ENCODE results near the gene EXOC4.

DNA sequence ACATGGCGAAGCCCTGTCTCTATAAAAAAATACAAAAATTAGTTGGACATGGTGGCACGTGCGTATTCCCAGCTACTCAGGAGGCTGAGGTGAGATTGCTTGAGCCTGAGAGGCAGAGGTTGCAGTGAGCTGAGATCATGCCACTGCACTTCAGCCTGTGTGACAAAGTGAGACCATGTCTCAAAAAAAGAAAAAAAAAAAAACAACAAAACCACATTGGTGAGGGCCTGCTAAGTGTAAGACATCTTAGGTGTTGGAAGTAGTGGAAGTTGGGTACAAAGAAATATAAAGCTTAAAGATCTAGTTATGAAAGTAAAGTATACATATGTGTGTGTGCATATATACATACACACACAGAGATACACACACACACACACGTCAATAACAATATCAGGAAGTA is 228.0 kb downstream of the EXOC4 start:
- TF ChIP-seq POLR2A (IDR thresholded peaks at IDR 0.05; ENCODE audit: low read length) (no peak), GATA1 (IDR thresholded peaks at IDR 0.05; ENCODE audit: low read depth, low read length) (no peak)

Measured in erythroblast (primary cell).